Fibroblast of peridontal ligament (primary cell): ENCODE measurements around the gene CST9.
"Not testable (repeated sequence)": the region's sequence is repeated elsewhere in the genome, so short reads cannot be mapped to it uniquely, and the experiment has no call there.

ENCODE experiments used
- DNase-seq: peaks from one replicate; pipeline ENCODE4 v3.0.0-alpha.2; 2010; ENCODE audit errors: extremely low read depth

Gene CST9

GRCh38 chr20:23637282-23638221, 31.8 kb upstream of the CST9 start, which contains the start of gene CST3:
TSS of gene CST3 (minus strand) at chr20:23637955. CDS start at chr20:23637862, 93 bp downstream.
- DNase-seq = peak; percentile 71

GRCh38 chr20:23636908-23637281, 31.2 kb upstream of the CST9 start:
- no peak for DNase-seq

- no peak for DNase-seq
Observed at GRCh38 chr20:23636182-23636907, 30.6 kb upstream of the CST9 start.

GRCh38 chr20:23635768-23636090, 30.0 kb upstream of the CST9 start:
- not testable (repeated sequence) for DNase-seq

GRCh38 chr20:23634985-23635767, 29.5 kb upstream of the CST9 start:
- DNase-seq = no peak

GRCh38 chr20:23634044-23634801, 28.5 kb upstream of the CST9 start:
- DNase-seq = no peak

- no peak for DNase-seq
Observed at GRCh38 chr20:23632711-23633573, 27.2 kb upstream of the CST9 start.

GRCh38 chr20:23631981-23632710, 26.4 kb upstream of the CST9 start:
- no peak for DNase-seq

GRCh38 chr20:23631226-23631822, 25.6 kb upstream of the CST9 start:
- no peak for DNase-seq

GRCh38 chr20:23630392-23630849, 24.7 kb upstream of the CST9 start:
- no peak for DNase-seq

- DNase-seq = no peak
Observed at GRCh38 chr20:23629542-23630391, 24.1 kb upstream of the CST9 start.

GRCh38 chr20:23629017-23629541, 23.4 kb upstream of the CST9 start:
- DNase-seq = peak; percentile 35

- DNase-seq = no peak
Observed at GRCh38 chr20:23628402-23629016, 22.8 kb upstream of the CST9 start.

- DNase-seq = no peak
Observed at GRCh38 chr20:23627501-23627900, 21.8 kb upstream of the CST9 start.

- DNase-seq = no peak
Observed at GRCh38 chr20:23626040-23626620, 20.4 kb upstream of the CST9 start.

- DNase-seq = no peak
Observed at GRCh38 chr20:23625236-23625964, 19.7 kb upstream of the CST9 start.

- no peak for DNase-seq
Observed at GRCh38 chr20:23624324-23624691, 18.6 kb upstream of the CST9 start.
